HepG2 (cell line): ENCODE data around the gene IKZF2. TPM values are rescaled to one million over a fixed set of nuclear protein-coding genes. Genes with fewer than 3 reads are reported as not detected.

Source experiments
- ATAC-seq: fragments of 200-7000 bp; cut with Tn5 transposase; 3 replicates; pipeline ENCODE4 v1.9.1; 2020; ENCODE audit warnings: mild to moderate bottlenecking, moderate library complexity
- BruUV-seq: library from RNA; stranded (reverse); fragments of 400-500 nt; replicated peaks from 2 replicates; lab custom pipeline; 2021; lab: Mats Ljungman, UMichigan
- CTCF ChIA-PET: fragments of 300-600 bp; formaldehyde crosslinking; extraction: SDS; loops from one replicate; lab custom pipeline; 2021; ENCODE audit warnings: low total read pairs, inconsistent platforms, low intra/inter-chr PET ratio; lab: Yijun Ruan, JAX
- POLR2A ChIA-PET: fragments of 350-600 bp; sonication (Branson Sonifier 250); formaldehyde crosslinking; loops from one replicate; lab custom pipeline; 2020; ENCODE audit warnings: antibody characterized with exemption, inconsistent platforms; lab: Yijun Ruan, JAX
- DNase-seq: peaks from one replicate; pipeline ENCODE4 v3.0.0-alpha.2; 2015; ENCODE audit warnings: low spot score
- FAIRE-seq: peaks from 3 replicates; lab custom pipeline; 2011; peaks lifted over from hg19 to GRCh38; lab: Jason Lieb, UNC
- H2AFZ ChIP-seq: one replicate; pipeline ENCODE4 v1.6.1; 2011; ENCODE audit warnings: low read length, inconsistent platforms
- H3K27ac ChIP-seq: fragments of 300-600 bp; 3 replicates; pipeline ENCODE4 v1.8.0; 2011; ENCODE audit warnings: mixed run types, mild to moderate bottlenecking, mixed read lengths, low read length, inconsistent platforms; ENCODE audit not compliant: insufficient read depth; ENCODE audit errors: extremely low read length
- H3K27me3 ChIP-seq, 2 experiments: fragments of 200-600 bp in 1 of 2; 2 replicates in 1 of 2; 3 replicates in 1 of 2; pipeline versions ENCODE4 v1.6.0 to v1.8.0; 2011; ENCODE audit warnings: low read length in 2 of 2, mild to moderate bottlenecking in 2 of 2, moderate library complexity in 2 of 2, inconsistent platforms in 1 of 2; ENCODE audit not compliant: insufficient read depth in 2 of 2, control insufficient read depth in 1 of 2
- H3K36me3 ChIP-seq, 2 experiments: fragments of 200-600 bp in 1 of 2; replicated peaks in 1 of 2; 2 replicates in 1 of 2; 3 replicates in 1 of 2; pipeline versions ENCODE4 v1.5.1 to v1.8.0; 2011; ENCODE audit warnings: low read length in 2 of 2, inconsistent platforms in 1 of 2; ENCODE audit not compliant: insufficient read depth in 2 of 2, control insufficient read depth in 1 of 2
- H3K4me1 ChIP-seq: 2 replicates; pipeline ENCODE4 v1.5.1; 2012; ENCODE audit warnings: low read length, inconsistent platforms; ENCODE audit not compliant: insufficient read depth
- H3K4me2 ChIP-seq: 2 replicates; pipeline ENCODE4 v1.6.0; 2011; ENCODE audit warnings: low read depth, low read length, inconsistent platforms
- H3K4me3 ChIP-seq, 3 experiments: fragments of 200-600 bp in 1 of 3; sonication (generic), shearing (Covaris generic) in 1 of 3; replicated peaks in 1 of 3; 2 replicates each; pipeline ENCODE4 v1.5.1; 2011 to 2016; ENCODE audit warnings: low read length in 3 of 3, inconsistent platforms in 2 of 3, low read depth in 2 of 3, mild to moderate bottlenecking in 2 of 3, control low read depth in 1 of 3, mixed read lengths in 1 of 3; ENCODE audit not compliant: insufficient read depth in 1 of 3
- H3K79me2 ChIP-seq: one replicate; pipeline ENCODE4 v1.6.1; 2011; ENCODE audit warnings: low read length, inconsistent platforms; ENCODE audit not compliant: insufficient read depth
- H3K9ac ChIP-seq: 2 replicates; pipeline ENCODE4 v1.6.0; 2011; ENCODE audit warnings: mild to moderate bottlenecking, low read depth, low read length, inconsistent platforms; ENCODE audit not compliant: insufficient read depth
- H3K9me3 ChIP-seq: 2 replicates; pipeline ENCODE4 v1.5.1; 2012; ENCODE audit warnings: mild to moderate bottlenecking, low read length
- H4K20me1 ChIP-seq: 2 replicates; pipeline ENCODE4 v1.6.0; 2011; ENCODE audit warnings: inconsistent platforms, mild to moderate bottlenecking, low read length, moderate library complexity; ENCODE audit not compliant: insufficient read depth
- CCDC6 ChIP-seq: sonication (generic); formaldehyde crosslinking; IDR thresholded peaks from 2 replicates; pipeline ENCODE4 v1.8.1; 2022; ENCODE audit warnings: mild to moderate bottlenecking, missing genetic modification reagents, moderate library complexity
- GATA4 ChIP-seq: sonication (generic); IDR thresholded peaks from 2 replicates; pipeline ENCODE4 v1.6.1; 2016; ENCODE audit warnings: antibody characterized with exemption, low read depth, borderline replicate concordance
- HNRNPL ChIP-seq: fragments of 200-400 bp; formaldehyde crosslinking; IDR thresholded peaks from 2 replicates; pipeline ENCODE4 v1.6.1; 2017; ENCODE audit warnings: mild to moderate bottlenecking, low read depth, low read length
- KLF11 ChIP-seq: IDR thresholded peaks from 2 replicates; pipeline ENCODE4 v1.6.1; 2016; ENCODE audit warnings: missing compliant biosample characterization
- PTBP1 ChIP-seq: fragments of 200-400 bp; formaldehyde crosslinking; IDR thresholded peaks from 2 replicates; pipeline ENCODE4 v1.6.1; 2018; ENCODE audit warnings: low read length, low read depth; ENCODE audit not compliant: poor library complexity, severe bottlenecking
- ZFP36 ChIP-seq: fragments of 150-350 bp; IDR thresholded peaks from 2 replicates; pipeline ENCODE4 v1.6.1; 2018; ENCODE audit warnings: borderline replicate concordance, low read length, low read depth; ENCODE audit not compliant: partially characterized antibody
- ZNF382 ChIP-seq: sonication (generic); formaldehyde crosslinking; IDR thresholded peaks from 2 replicates; pipeline ENCODE4 v1.5.0; 2020; ENCODE audit warnings: missing genetic modification reagents, mild to moderate bottlenecking, borderline replicate concordance
- ZNF414 ChIP-seq: sonication (generic); formaldehyde crosslinking; IDR thresholded peaks from 2 replicates; pipeline ENCODE4 v1.5.0; 2020; ENCODE audit warnings: missing genetic modification reagents
- ZNF570 ChIP-seq: sonication (generic); formaldehyde crosslinking; IDR thresholded peaks from 2 replicates; pipeline ENCODE4 v1.4.0; 2020; ENCODE audit warnings: mild to moderate bottlenecking, missing genetic modification reagents, borderline replicate concordance
- ZNF841 ChIP-seq: sonication (generic); formaldehyde crosslinking; IDR thresholded peaks from 2 replicates; pipeline ENCODE4 v1.8.1; 2023; ENCODE audit warnings: missing genetic modification reagents, borderline replicate concordance
- WGBS: methylation state at CpG from one replicate; pipeline ENCODE4 v1.1.6; 2017; ENCODE audit warnings: low lambda C conversion rate; 5-methylcytosine and 5-hydroxymethylcytosine counted together
- in situ Hi-C: cut with HindIII; loops from 2 replicates; pipeline ENCODE4 v1.10.0; 2017; ENCODE audit warnings: low pct_unique_long_range_greater_than_20kb; ENCODE audit not compliant: extremely low pct_ligation_motif_present
- intact Hi-C: fragments of 100-400 bp; cut with micrococcal nuclease; formaldehyde crosslinking; loops from one replicate; pipeline ENCODE4 v1.10.0; 2022; ENCODE audit not compliant: unreplicated experiment
- polyA plus RNA-seq, 8 experiments: library from polyadenylated mRNA; depleted of rRNA in 3 of 8; stranded (reverse) in 7 of 8; unstranded in 1 of 8; fragments of >200 nt; fragmentation: Illumina TruSeq in 4 of 8; extraction: Trizol in 4 of 8; gene quantifications; 2 replicates each; pipeline versions ENCODE4 v1.2.1 to v1.2.3, GENCODE V29; 2011 to 2016; ENCODE audit warnings: low read depth in 4 of 8, missing spikeins in 1 of 8, mixed read lengths in 1 of 8; ENCODE audit not compliant: insufficient read depth in 1 of 8
- total RNA-seq, 5 experiments: library from RNA; depleted of rRNA; stranded (reverse); fragments of >200 nt; fragmentation: Illumina TruSeq; extraction: Trizol; gene quantifications; 2 replicates each; pipeline ENCODE4 v1.2.3, GENCODE V29; 2016; ENCODE audit warnings: low read depth in 1 of 5
- TF ChIP-seq, protein P1 (sequence below): sonication (generic); formaldehyde crosslinking; IDR thresholded peaks from 2 replicates; pipeline ENCODE4 v1.4.0; 2020; ENCODE audit warnings: mild to moderate bottlenecking, missing genetic modification reagents

Gene IKZF2
- total and polyA plus RNA-seq, 2 of the 13 experiments (the other 11 are each of a cell fraction or from before 2014, with no cell fraction given), result 0.18 to 0.86 TPM

DNA sequence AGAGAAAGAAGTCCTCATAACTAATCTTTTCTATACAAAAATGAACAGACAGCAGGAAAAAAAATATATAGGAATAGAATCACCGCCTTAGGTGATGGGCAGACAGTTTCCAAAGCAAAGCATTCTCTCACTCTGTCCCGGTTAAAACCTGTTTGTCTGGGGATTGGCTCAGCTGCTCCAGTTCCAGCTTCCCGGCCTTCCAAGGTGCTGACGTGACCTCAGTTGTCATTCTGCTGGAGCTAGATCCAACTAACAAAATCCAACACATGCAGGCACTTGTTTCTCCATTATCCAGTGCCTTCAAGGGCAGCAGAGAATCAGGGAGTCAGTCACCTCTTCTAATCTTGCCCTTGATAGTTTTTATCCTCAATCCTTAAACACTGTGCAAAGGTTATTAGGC, 52.8 kb downstream of the IKZF2 start:
- BruUV-seq, result no TSS peak
- no peak for ATAC-seq
- H3K27ac ChIP-seq, result no peak overlapping the region
- intact Hi-C loops, result loop anchor here (2.0 kb wide), 1 partner anchor 20 kb away; no protein-coding TSS in a partner anchor
- H3K9ac ChIP-seq, result no peak overlapping the region
- H3K9me3 ChIP-seq, result no peaks in the 10 kb centered on the region
- no peak for TF ChIP-seq HNRNPL
- TF ChIP-seq PTBP1, result no peak
- TF ChIP-seq, protein P1, sequence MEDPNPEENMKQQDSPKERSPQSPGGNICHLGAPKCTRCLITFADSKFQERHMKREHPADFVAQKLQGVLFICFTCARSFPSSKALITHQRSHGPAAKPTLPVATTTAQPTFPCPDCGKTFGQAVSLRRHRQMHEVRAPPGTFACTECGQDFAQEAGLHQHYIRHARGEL (CRISPR knock-in tag), result no peak
- TF ChIP-seq ZNF382 (CRISPR knock-in tag), result no peak
- TF ChIP-seq KLF11 (CRISPR knock-in tag), result no peak
- TF ChIP-seq GATA4, result no peak
- no peak for TF ChIP-seq ZNF570
- TF ChIP-seq ZNF414 (CRISPR knock-in tag), result no peak
- no peak for TF ChIP-seq ZFP36
- no peak for TF ChIP-seq ZNF841 (CRISPR knock-in tag)
- no peak for TF ChIP-seq CCDC6 (CRISPR knock-in tag)
- FAIRE-seq, result no peak
- ChIA-PET CTCF (no interaction called here), POLR2A (no interaction called here)
- no peaks in the 10 kb centered on the region for H3K36me3 ChIP-seq
- in situ Hi-C loops, result no loop called here
- H4K20me1 ChIP-seq, result no peaks in the 10 kb centered on the region
- no peak overlapping the region for H3K4me2 ChIP-seq
- no peaks in the 10 kb centered on the region for H3K4me1 ChIP-seq
- 1% methylated on average over 4 of the region's 4 CpGs for WGBS
- H3K27me3 ChIP-seq, result no peaks in the 10 kb centered on the region
- H2AFZ ChIP-seq, result no peak overlapping the region
- H3K79me2 ChIP-seq, result no peaks in the 10 kb centered on the region
- no peak for DNase-seq
- no peak overlapping the region for H3K4me3 ChIP-seq
